ENCODE data around the gene FBXO10.
"Not testable (repeated sequence)": the region's sequence is repeated elsewhere in the genome, so short reads cannot be mapped to it uniquely, and the experiment has no call there.

FBXO10 gene

GRCh38 chr9:37575921-37576721 is at the start of gene FBXO10:
Gene FBXO10 (minus strand): TSS chr9:37576380. CDS start chr9:37541768, 34,612 bp downstream.
- peak; percentile 8 for DNase-seq (ENCODE audit: low read depth)

GRCh38 chr9:37625758-37626147 is 49.6 kb upstream of the FBXO10 start:
- DNase-seq (ENCODE audit: low read depth) = no peak

- no peak for DNase-seq (ENCODE audit: low read depth)
These were observed 49.0 kb upstream of the FBXO10 start for GRCh38 chr9:37625036-37625757.

GRCh38 chr9:37624073-37624472 is 47.9 kb upstream of the FBXO10 start:
- no peak for DNase-seq (ENCODE audit: low read depth)

- no peak for DNase-seq (ENCODE audit: low read depth)
These were observed 47.1 kb upstream of the FBXO10 start for GRCh38 chr9:37623267-37623666.

- no peak for DNase-seq (ENCODE audit: low read depth)
These were observed 46.3 kb upstream of the FBXO10 start for GRCh38 chr9:37622462-37622861.

- DNase-seq (ENCODE audit: low read depth) = no peak
These were observed 45.3 kb upstream of the FBXO10 start for GRCh38 chr9:37621273-37622121.

- no peak for DNase-seq (ENCODE audit: low read depth)
These were observed 44.2 kb upstream of the FBXO10 start for GRCh38 chr9:37620396-37620795.

- DNase-seq (ENCODE audit: low read depth) = no peak
These were observed 43.6 kb upstream of the FBXO10 start for GRCh38 chr9:37619806-37620205.

GRCh38 chr9:37618817-37619216 is 42.6 kb upstream of the FBXO10 start:
- DNase-seq (ENCODE audit: low read depth) = no peak

- DNase-seq (ENCODE audit: low read depth) = no peak
These were observed 41.7 kb upstream of the FBXO10 start for GRCh38 chr9:37617832-37618231.

- no peak for DNase-seq (ENCODE audit: low read depth)
These were observed 41.0 kb upstream of the FBXO10 start for GRCh38 chr9:37617161-37617560.

- DNase-seq (ENCODE audit: low read depth) = no peak
These were observed 35.8 kb upstream of the FBXO10 start for GRCh38 chr9:37611961-37612360.

- DNase-seq (ENCODE audit: low read depth) = no peak
These were observed 34.8 kb upstream of the FBXO10 start for GRCh38 chr9:37611014-37611413.

- DNase-seq (ENCODE audit: low read depth) = no peak
These were observed 33.7 kb upstream of the FBXO10 start for GRCh38 chr9:37609735-37610397.

GRCh38 chr9:37608250-37608649 is 32.1 kb upstream of the FBXO10 start:
- no peak for DNase-seq (ENCODE audit: low read depth)

- no peak for DNase-seq (ENCODE audit: low read depth)
These were observed 28.1 kb upstream of the FBXO10 start for GRCh38 chr9:37604296-37604695.

GRCh38 chr9:37602817-37603216 is 26.6 kb upstream of the FBXO10 start:
- DNase-seq (ENCODE audit: low read depth) = no peak

GRCh38 chr9:37602061-37602460 is 25.9 kb upstream of the FBXO10 start:
- not testable (repeated sequence) for DNase-seq (ENCODE audit: low read depth)

GRCh38 chr9:37596504-37596903 is 20.3 kb upstream of the FBXO10 start:
- DNase-seq (ENCODE audit: low read depth) = no peak

- DNase-seq (ENCODE audit: low read depth) = no peak
These were observed 17.8 kb upstream of the FBXO10 start for GRCh38 chr9:37593883-37594448.
